Activated CD4-positive, alpha-beta T cell treated with anti-CD3 and anti-CD28 coated beads for 48 hours (primary cell): ENCODE results near the gene PGM1.
A peak's percentile ranks its signal among the peaks of the same experiment; 100 is the strongest.

Experiments
- DNase-seq: peaks from one replicate; pipeline ENCODE4 v3.0.0-alpha.2; 2020

Gene PGM1

GRCh38 chr1:63669151-63669961, 76.1 kb downstream of the PGM1 start:
- DNase-seq: no peak

- no peak for DNase-seq
Observed at GRCh38 chr1:63670164-63670563, 77.0 kb downstream of the PGM1 start.

- DNase-seq: no peak
Observed at GRCh38 chr1:63671514-63671913, 78.3 kb downstream of the PGM1 start.

- no peak for DNase-seq
Observed at GRCh38 chr1:63674238-63674864, 81.1 kb downstream of the PGM1 start.

- no peak for DNase-seq
Observed at GRCh38 chr1:63674865-63675419, 81.7 kb downstream of the PGM1 start.

- DNase-seq: no peak
Observed at GRCh38 chr1:63675420-63675931, 82.3 kb downstream of the PGM1 start.

GRCh38 chr1:63677497-63677896, 84.3 kb downstream of the PGM1 start:
- DNase-seq: no peak

- DNase-seq: no peak
Observed at GRCh38 chr1:63678200-63678599, 85.0 kb downstream of the PGM1 start.

- DNase-seq: no peak
Observed at GRCh38 chr1:63679076-63679475, 85.9 kb downstream of the PGM1 start.

GRCh38 chr1:63679589-63679988, 86.4 kb downstream of the PGM1 start:
- no peak for DNase-seq

- DNase-seq: no peak
Observed at GRCh38 chr1:63682936-63683335, 89.7 kb downstream of the PGM1 start.

- DNase-seq: no peak
Observed at GRCh38 chr1:63683759-63684158, 90.5 kb downstream of the PGM1 start.

- no peak for DNase-seq
Observed at GRCh38 chr1:63686696-63687095, 93.5 kb downstream of the PGM1 start.

- no peak for DNase-seq
Observed at GRCh38 chr1:63688302-63688890, 95.2 kb downstream of the PGM1 start.

GRCh38 chr1:63690966-63691700, 97.9 kb downstream of the PGM1 start:
- DNase-seq: no peak

- DNase-seq: peak; percentile 46
Observed at GRCh38 chr1:63691701-63692425, 98.7 kb downstream of the PGM1 start.

GRCh38 chr1:63693944-63694571, 100.8 kb downstream of the PGM1 start:
- DNase-seq: no peak

GRCh38 chr1:63698001-63698838, 105.0 kb downstream of the PGM1 start:
- no peak for DNase-seq

- DNase-seq: no peak
Observed at GRCh38 chr1:63701187-63701586, 108.0 kb downstream of the PGM1 start.

- no peak for DNase-seq
Observed at GRCh38 chr1:63703701-63704107, 110.5 kb downstream of the PGM1 start.

- DNase-seq: no peak
Observed at GRCh38 chr1:63704443-63704842, 111.2 kb downstream of the PGM1 start.
